GM21528 (cell line): Measurements from ENCODE around the gene EVC.

Source experiments
- ATAC-seq: cut with Tn5 transposase; IDR thresholded peaks from one replicate; pipeline ENCODE4 v1.9.1; 2021; ENCODE audit warnings: mild to moderate bottlenecking, moderate library complexity; ENCODE audit not compliant: unreplicated experiment, low FRiP score

The EVC gene

DNA sequence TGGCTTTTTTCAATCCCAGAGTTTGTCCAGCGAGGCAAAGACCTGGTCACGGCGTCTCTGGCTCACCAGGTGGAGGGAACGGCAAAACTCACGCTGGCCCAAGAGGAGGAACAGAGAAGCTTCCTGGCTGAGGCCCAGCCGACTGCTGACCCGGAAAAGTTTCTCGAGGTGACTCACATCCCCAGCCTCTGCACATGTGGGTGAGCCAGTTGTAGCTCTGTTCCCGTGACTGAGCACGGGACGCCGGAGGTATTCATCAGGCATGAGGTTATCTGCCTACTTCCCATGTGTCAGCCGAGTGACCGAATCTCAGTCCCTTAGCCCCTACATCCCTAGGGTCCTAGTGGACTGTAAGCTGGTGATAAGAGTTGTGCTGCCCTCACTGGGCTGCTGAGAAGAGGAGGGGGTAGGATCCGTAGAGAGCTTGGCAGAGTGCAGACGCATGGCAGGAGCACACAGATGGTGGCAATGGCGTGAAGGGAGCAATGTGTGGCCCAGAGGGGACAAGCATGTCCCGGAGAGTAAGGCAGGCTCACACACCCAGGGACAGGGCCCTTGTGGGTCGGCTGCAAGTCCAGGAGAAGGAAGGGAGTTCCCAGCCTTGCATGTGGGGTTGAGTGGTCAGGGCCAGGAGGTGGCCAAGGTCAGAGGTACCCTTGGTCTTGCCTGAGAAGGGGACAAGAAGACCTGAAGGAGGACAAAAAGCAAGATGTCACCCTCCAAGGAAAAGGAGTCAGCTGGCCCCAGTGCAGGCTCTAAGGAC, 42.9 kb downstream of the EVC start:
- ATAC-seq = no peak

DNA sequence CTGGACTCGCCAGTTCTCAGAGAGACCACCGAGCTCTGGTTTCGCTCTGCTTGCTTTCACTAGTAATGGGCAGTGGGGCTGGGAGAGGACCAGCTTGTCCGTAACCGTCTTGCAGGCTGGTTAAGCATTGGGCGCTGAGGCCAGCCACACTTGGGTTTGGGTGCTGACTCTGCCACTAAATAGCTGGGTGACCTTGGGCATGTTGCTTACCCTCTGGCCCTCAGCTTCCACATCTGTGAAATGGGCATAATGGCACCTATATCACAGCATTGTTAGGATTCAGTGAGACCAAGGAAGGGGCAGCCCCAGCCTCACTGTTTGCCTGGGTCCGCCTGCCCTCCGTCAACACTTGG, 43.5 kb downstream of the EVC start:
- no peak for ATAC-seq

DNA sequence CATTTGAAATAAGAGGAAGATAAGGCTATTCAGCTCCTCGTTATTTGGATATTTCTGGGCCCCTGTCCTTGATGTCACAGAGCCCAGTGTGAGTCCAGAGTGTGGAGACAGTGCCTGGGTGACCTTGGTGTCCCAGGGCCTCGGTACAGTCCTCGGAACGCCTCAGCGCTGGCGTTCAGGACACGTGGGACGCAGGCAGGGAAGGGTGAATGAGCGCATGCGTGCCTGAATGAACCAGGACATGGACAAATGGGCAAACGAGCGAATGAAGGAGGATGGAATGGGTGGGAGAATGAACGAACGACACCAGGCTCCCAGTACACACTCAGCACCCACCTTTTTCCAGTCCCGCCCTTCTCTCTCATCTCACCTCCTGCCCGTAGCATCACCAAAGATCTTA, 44.2 kb downstream of the EVC start:
- no peak for ATAC-seq

DNA sequence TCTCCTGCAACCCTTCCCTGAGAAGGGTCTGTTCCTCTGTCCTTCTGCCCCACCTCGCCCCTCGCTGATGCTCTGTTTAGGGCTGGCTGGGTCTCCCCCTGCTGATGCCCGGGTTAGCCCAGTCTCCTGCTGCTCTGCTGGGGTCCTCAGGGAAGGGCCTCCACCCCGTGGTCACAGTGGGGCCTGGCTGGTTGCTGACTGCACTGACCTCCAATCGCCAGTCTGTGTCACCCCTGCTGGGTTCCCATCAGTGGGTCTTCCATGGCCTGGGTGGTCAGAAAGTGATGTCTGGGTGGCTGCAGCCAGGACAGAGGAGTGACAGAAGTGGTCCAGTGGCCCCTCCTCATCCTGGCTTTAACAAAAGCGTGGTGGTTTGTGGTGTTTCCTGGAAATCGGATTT, 44.7 kb downstream of the EVC start:
- ATAC-seq = no peak

DNA sequence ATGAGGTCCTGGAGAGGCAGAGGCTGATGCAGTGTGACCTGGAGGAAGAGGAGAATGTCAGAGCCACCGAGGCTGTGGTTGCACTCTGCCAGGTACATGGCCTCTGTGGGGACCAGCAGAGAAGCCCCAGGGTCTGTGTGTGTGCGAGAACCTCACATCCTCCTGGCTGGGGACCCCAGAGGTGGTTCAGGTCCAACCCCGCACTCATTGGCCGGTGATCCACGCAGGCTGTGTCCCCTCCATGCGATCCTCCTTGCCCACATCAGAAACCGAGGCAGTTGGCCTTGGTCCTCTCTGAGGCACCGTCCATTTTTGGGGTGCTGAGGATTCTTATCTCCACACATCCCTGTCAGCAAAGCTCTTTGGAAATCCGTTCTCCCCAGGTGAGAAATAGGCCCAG, 45.3 kb downstream of the EVC start:
- ATAC-seq = no peak

DNA sequence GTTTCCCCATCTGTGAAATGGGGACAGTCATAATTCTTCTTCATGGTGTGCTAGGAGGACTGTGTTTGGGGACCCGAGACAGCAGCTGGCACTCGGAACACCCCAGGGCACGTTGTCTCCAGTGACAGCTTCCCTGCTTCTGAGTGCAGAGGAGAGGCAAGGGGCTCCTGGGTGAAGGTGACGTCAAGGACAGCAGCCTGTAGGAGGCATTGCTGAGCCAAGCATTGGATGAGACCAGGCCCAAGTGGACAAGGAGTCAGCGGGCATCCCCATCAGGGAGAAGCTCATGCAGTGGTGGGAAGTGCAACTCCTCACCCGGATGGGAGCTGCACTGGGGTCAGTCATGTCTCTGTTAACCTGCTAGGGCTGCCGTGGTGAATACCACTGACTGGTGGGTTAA, 46.1 kb downstream of the EVC start:
- no peak for ATAC-seq

DNA sequence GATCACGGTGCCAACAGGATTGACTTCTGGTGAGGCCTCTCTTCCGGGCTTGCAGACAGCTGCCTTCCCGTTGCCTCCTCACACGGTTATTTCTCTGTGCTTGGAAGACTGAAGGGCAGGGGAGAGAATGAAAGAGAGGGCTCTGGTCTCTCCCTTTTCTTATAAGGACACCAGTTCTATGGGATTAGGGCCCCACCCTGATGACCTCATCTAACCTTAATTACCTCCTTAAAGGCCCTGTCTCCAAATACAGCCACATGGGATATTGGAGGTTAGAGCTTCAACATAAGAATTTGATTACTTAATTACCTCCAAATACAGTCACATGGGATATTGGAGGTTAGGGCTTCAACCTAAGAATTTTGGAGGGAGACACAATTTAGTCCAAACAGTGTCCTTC, 46.5 kb downstream of the EVC start:
- ATAC-seq = no peak

DNA sequence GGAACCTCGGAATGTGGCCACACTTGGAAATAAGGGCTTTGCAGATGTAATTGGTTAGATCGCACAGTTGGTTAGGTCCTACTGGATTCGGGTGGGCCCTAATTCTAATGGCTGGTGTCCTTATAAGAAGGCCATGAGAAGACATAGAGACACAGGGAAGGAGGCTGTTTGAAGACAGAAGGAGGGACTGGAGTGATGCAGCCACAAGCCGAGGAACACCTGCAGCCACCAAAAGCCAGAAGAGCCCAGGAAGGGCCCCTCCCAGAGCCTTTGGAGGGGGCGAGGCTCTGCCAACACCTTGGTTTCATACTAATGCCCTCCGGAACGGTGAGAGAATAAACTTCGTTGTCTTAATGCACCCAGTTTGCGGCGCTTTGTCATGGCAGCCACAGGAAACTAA, 47.0 kb downstream of the EVC start:
- no peak for ATAC-seq

DNA sequence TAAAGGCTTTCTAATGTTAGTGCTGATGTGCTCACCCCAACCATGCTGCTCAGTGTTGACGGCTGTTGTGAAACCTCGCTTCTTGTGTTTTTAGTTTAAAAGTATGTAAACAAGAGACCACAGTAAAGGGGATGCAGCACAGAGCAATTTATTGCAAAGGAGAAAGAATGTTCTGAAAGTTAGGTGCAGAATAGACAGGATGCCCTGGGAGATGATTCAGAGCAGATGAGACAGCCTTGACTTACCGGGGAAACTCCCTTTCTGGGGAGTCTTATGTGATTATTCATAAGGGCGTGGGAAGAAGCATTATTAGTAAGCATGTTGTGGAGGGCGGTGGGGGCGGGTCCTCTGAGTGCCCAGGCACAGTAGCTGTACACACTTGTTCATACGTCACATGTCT, 47.7 kb downstream of the EVC start:
- no peak for ATAC-seq

DNA sequence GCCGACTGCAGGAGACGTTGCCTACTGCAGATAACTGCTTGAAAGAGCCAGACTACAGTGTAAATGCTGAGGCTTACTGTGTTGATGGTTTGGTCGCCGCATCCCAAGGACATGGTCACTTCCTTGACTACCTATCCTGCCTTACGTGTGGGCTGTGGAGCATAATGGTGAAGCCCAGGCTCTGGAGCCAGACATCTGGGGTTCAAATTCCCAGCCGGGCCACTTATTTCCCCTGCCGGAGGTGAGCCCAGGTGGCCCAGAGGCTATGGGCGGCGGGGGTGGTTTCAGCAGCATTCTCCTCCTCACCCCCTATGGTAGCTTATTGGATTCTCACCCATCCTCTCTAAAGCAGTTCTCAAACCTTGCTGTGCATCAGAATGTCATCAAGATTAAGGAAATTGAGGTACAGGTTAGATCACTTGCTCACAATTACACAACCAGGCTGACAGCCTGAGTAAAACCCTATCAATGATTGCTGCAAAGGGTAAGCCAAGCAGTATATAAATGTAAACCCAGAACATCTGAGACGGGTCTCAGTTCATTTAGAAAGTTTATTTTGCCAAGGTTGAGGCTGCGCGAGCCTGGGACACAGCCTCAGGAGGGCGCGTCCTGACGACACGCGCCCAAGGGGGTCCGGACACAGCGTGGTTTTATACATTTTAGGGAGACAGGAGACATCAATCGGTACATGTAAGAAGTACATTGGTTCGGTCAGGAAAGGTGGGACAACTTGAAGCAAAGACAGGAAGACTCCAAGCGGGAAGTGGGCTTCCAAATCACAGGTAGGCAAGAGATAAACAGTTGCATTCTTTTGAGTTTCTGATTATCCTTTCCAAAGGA, 48.5 kb downstream of the EVC start:
- ATAC-seq = no peak

DNA sequence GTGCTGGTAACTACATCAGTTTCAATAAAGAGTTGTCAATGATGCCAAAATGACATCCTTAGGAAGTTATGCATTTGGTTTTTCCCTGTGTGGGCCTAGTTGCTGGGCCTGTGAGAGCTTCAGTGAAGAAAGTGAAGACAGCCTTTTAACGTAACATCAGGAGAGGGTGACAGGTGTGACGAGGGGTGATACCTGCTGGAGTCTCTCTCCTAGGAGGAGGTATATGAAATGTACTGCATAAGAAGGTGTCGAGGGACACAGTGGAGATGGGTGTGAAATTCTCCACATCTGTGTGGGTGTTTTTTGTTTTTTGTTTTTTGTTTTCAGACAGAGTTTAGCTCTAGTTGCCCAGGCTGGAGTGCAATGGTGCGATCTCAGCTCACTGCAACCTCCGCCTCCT, 49.2 kb downstream of the EVC start:
- no peak for ATAC-seq

DNA sequence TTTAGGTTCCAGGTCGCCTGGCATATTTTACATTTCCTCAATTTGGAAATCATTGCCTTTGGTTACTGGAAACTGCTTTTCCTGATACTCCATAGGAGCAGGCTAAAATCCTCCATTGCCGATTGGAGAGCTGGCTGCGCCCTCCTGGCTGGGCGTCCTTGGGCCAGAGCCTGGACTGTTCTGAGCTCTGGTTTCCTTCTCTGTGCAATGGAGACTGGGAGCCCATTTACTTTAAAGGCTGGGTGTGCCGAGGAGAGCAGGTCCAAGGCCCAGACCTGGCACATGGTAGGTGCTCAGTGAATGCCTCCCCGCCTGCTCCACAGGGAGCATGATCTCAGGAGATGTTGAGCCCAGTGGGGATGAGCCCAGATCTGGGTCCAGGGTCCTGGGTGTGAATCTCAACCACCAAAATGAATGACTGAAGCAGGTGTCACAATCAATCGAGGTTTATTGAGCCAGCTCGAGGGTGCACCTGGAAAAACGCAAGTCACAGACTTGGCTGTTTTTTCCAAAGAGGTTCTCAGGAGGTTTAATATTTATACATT, 50.0 kb downstream of the EVC start:
- ATAC-seq = no peak

DNA sequence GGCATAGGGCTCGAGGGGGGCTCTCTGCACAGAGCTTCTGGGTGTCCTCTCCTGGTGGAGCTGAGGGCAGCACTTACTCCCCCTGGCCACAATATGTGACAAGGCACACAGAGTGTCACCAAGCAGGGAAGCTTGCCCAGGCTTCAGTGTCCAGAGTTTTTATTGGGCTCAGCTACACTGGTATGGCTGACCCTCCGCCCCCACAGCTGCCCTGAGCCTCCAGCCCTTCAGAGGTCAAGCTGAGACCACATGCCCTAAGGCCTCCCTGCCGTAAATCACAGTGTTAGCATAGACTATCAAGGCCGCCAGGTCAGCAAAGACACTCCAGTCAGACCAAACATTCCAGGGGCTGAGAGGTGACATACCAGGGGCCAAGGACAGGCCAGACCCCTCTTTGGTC, 59.0 kb downstream of the EVC start:
- ATAC-seq = no peak

DNA sequence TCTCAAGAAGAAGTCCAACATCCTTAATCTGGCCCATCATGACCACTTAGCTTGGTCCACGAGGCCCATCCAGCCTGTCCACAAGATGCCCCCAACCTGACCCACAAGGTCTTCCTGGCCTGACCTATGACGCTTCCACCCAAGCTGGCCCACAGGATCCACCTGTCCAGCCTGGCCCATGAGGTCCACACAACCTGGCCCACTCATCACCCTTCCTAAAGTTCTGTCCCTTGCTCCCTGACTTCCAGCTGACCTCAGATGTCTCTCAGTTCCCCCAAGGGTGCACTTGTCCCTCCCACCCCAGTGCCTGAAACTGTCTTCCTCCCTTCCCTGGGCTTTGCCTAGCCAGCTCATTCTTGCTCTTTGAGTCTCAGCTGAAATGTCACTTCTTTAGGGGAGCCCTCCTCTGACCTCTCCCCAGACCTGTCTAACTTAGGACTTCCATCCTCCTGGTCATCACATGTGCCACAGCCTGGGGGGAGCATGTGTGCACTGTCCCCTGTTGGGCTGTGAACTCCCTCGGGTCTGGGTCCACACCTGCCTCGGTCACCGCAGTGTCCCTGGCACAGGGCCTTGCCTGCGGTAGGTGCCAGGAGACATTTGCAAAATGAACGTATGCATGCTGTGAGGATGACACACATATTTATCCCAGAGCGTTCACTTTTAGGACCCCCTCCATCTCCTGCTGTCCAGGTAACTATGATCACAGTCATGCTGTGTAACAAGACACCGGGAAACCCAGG, 61.7 kb downstream of the EVC start:
- no peak for ATAC-seq

DNA sequence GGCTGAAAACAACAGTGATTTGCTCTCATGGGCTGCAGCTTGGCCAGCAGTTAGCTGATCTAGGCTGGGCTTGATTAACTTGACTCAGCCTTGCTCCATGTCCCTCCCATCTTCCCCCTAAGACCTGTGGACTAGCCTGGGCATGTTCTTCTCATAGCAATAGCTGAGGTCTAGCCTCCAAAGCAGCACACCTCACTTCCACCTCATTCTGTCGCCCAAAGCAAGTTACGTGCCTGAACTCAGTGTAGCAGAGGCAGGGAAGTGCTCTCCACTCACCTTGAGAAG, 62.2 kb downstream of the EVC start:
- ATAC-seq = no peak

DNA sequence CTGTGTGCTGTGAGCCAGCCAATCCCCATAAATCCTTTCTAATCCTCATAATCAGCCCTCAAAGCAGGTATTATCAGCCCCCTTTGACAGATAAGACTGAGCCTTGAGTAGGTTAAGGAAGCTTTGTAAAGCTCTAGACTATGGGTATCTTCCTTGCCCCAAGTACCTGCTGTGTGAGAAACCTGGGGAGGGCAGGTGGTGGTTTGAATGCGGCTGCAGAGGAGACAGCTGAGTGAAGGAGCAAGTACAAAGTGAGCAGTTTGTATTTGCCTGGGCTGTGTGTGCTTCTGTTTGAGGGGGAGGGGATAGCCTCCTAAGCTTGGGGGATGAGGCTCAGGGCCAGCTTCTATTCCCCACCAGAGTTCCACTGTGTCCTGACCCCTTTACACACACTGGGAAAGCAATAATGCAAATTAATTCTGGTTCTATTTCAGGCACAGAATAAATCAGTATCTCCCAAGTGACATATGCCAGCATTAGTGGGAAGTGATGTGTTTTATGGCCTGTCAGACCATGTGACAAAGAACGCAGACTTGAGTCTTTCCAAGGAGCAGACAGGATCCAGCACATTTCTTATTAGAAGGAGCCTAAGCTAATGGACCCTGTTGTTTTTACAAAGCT, 63.5 kb downstream of the EVC start:
- ATAC-seq = no peak

DNA sequence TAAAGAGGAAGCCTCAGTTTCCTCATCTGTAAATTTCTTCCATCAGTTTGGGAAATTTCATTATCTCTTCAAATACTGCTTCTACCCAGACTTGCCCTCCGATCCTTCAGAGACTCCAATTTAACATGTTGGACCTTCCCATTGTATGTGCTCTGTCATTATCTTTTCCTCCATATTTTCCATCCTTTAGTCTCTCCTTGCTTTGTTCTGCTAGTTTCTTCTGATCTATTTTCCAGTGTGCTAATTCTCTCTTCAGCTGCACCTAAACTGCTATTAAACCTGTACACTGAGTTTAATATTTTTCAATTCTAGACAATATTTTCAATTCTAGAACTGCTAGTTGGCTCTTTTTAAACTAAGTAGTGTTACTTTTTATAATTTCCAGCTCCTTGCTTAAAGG, 65.5 kb downstream of the EVC start:
- ATAC-seq = no peak

DNA sequence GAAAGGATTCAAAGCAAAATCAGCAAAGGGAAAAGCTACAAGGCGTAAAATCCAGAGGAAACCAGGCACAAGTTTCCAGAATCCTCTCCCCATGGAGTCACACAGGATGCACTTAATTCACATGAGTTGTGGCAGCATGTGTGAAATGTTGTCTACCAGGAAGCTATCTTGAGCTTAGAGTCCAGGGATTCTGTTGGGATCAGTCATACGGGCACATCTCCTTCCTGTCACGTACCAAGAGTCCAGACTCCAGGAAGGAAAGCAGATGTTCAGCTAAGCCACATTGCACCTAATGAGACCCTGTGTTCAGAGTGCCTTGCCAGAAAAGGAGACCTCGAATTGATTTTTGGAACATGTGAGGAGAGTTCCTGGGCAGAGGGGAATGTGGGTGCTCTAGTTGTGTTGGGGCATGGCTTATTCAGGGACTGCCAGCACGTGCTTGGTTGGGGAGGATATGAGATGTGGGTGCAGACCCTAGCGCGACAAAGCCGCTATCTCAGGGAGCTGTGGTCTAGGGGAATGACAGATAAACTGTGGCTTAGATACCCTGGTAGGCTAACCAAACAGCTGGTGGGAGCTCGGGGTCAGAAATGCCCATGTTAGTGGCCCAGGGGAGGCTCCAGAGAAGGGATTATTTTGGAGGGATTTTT, 70.0 kb downstream of the EVC start:
- no peak for ATAC-seq

DNA sequence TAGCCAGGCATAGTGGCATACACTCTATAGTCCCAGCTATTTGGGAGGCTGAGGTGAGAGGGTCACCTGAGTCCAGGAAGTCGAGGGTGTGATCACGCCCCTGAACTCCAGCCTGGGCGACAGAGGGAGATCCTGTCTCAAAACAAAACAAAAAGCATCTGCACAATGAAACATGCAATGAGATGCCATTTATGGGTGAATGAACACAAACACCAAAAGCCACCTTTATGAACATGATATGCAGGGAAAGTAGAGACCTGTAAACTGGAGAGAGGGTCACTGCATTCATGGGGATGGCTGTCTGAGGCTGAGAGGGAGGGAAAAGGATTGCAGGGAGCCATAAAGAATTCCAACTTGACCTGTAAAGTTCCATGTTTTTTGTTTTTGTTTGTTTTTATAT, 70.7 kb downstream of the EVC start:
- ATAC-seq = no peak

DNA sequence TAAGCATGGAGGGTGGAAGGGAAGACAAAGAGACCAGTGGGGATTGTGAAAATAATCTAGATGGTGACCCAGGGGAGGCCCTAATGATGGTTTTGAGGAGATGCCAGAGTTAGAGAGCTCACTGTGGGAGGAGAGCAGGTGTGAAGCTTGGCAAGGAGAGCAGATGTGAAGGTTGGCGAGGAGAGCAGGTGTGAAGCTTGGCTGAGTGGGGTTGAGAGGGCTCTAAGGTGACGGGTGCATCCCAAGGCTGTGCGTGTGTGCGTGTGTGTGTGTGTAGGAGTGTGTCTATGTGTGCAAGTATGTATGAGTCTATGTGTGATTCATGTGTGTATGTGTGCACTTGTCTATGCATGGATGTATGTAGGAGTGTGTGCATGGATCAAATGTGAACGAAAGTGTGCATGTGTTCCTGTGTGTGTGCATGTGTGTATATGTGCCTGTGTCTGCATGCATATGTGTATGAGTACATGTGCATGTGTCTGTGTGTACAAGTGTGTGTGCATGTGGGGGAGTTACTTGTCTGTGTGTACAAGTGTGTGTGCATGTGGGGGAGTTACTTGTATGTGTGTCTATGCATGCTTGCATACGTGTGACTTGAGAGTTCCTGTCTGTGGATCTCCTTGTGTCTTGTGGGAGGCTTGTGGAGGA, 72.0 kb downstream of the EVC start:
- no peak for ATAC-seq
